Mesenchymal stem cell (in vitro differentiated cells and primary cell): ENCODE measurements around the gene PDE8A.

Source experiments
- DNase-seq: peaks from one replicate; pipeline ENCODE4 v3.0.0-alpha.2; 2013
- H2AFZ ChIP-seq: one replicate; pipeline ENCODE4 v1.6.1; 2013; ENCODE audit warnings: low read depth, mild to moderate bottlenecking, control low read depth, inconsistent platforms, low read length, moderate library complexity
- H2AK5ac ChIP-seq: 2 replicates; pipeline ENCODE4 v1.6.1; 2013; ENCODE audit warnings: low read length, moderate library complexity, mild to moderate bottlenecking, inconsistent platforms; ENCODE audit not compliant: severe bottlenecking
- H2BK120ac ChIP-seq: one replicate; pipeline ENCODE4 v1.6.1; 2013; ENCODE audit warnings: low read depth, mild to moderate bottlenecking, inconsistent platforms, low read length, moderate library complexity
- H2BK12ac ChIP-seq, 2 experiments: one replicate each; pipeline ENCODE4 v1.6.1; 2013; ENCODE audit warnings: inconsistent platforms in 2 of 2, low read length in 2 of 2, mild to moderate bottlenecking in 2 of 2, moderate library complexity in 2 of 2, control low read depth in 1 of 2
- H2BK15ac ChIP-seq: one replicate; pipeline ENCODE4 v1.6.1; 2013; ENCODE audit warnings: mild to moderate bottlenecking, low read depth, inconsistent platforms; ENCODE audit not compliant: poor library complexity, severe bottlenecking
- H2BK5ac ChIP-seq: 2 replicates; pipeline ENCODE4 v1.6.1; 2013; ENCODE audit warnings: low read depth, mild to moderate bottlenecking, low read length, control low read depth, inconsistent platforms; ENCODE audit not compliant: poor library complexity, severe bottlenecking
- H3K14ac ChIP-seq, 2 experiments: one replicate each; pipeline ENCODE4 v1.6.1; 2013; ENCODE audit warnings: inconsistent platforms in 2 of 2, low read length in 2 of 2, control low read depth in 1 of 2, mild to moderate bottlenecking in 1 of 2, moderate library complexity in 1 of 2
- H3K18ac ChIP-seq, 2 experiments: one replicate each; pipeline ENCODE4 v1.6.1; 2013; ENCODE audit warnings: inconsistent platforms in 2 of 2, low read length in 2 of 2, control low read depth in 1 of 2, low read depth in 1 of 2, mild to moderate bottlenecking in 1 of 2
- H3K23ac ChIP-seq, 2 experiments: one replicate each; pipeline ENCODE4 v1.6.1; 2013; ENCODE audit warnings: inconsistent platforms in 2 of 2, low read length in 2 of 2, mild to moderate bottlenecking in 2 of 2, moderate library complexity in 2 of 2, control low read depth in 1 of 2
- H3K27ac ChIP-seq: 2 replicates; pipeline ENCODE4 v1.5.1; 2013; ENCODE audit warnings: mild to moderate bottlenecking, moderate library complexity, low read length, control low read depth, inconsistent platforms; ENCODE audit not compliant: poor library complexity, severe bottlenecking
- H3K27me3 ChIP-seq, 2 experiments: 2 replicates each; pipeline versions ENCODE4 v1.6.1 to v1.7.0; 2013; ENCODE audit warnings: low read length in 2 of 2, mild to moderate bottlenecking in 2 of 2, moderate library complexity in 2 of 2, control low read depth in 1 of 2, inconsistent platforms in 1 of 2; ENCODE audit not compliant: control insufficient read depth in 1 of 2, insufficient read depth in 1 of 2
- H3K36me3 ChIP-seq, 2 experiments: 2 replicates each; pipeline versions ENCODE4 v1.6.1 to v1.7.0; 2013; ENCODE audit warnings: low read length in 2 of 2, control low read depth in 1 of 2, inconsistent platforms in 1 of 2, low read depth in 1 of 2, mild to moderate bottlenecking in 1 of 2; ENCODE audit not compliant: insufficient read depth in 2 of 2, control insufficient read depth in 1 of 2
- H3K4ac ChIP-seq, 2 experiments: one replicate each; pipeline ENCODE4 v1.6.1; 2013; ENCODE audit warnings: inconsistent platforms in 2 of 2, low read length in 2 of 2, mild to moderate bottlenecking in 2 of 2, moderate library complexity in 2 of 2, control low read depth in 1 of 2, low read depth in 1 of 2
- H3K4me1 ChIP-seq: 2 replicates; pipeline ENCODE4 v1.6.1; 2013; ENCODE audit warnings: low read depth, low read length, control low read depth; ENCODE audit not compliant: control insufficient read depth, insufficient read depth
- H3K4me2 ChIP-seq: 2 replicates; pipeline ENCODE4 v1.6.1; 2013; ENCODE audit warnings: low read length, mild to moderate bottlenecking, inconsistent platforms; ENCODE audit not compliant: poor library complexity, severe bottlenecking
- H3K4me3 ChIP-seq, 2 experiments: 2 replicates each; pipeline versions ENCODE4 v1.5.1 to v1.7.0; 2013; ENCODE audit warnings: low read length in 2 of 2, mild to moderate bottlenecking in 2 of 2, control low read depth in 1 of 2, low read depth in 1 of 2; ENCODE audit not compliant: insufficient read depth in 1 of 2
- H3K79me1 ChIP-seq: replicated peaks from 2 replicates; pipeline ENCODE4 v1.6.1; 2013; ENCODE audit warnings: mild to moderate bottlenecking, control low read depth, low read length, inconsistent platforms; ENCODE audit not compliant: poor library complexity, severe bottlenecking
- H3K9ac ChIP-seq: 2 replicates; pipeline ENCODE4 v1.7.0; 2013; ENCODE audit warnings: mild to moderate bottlenecking, low read length, moderate library complexity
- H3K9me3 ChIP-seq: 2 replicates; pipeline ENCODE4 v1.7.0; 2013; ENCODE audit warnings: mild to moderate bottlenecking, low read length; ENCODE audit not compliant: control insufficient read depth
- H4K8ac ChIP-seq: one replicate; pipeline ENCODE4 v1.6.1; 2013; ENCODE audit warnings: inconsistent platforms, mild to moderate bottlenecking, low read length, moderate library complexity
- H4K91ac ChIP-seq: one replicate; pipeline ENCODE4 v1.6.1; 2013; ENCODE audit warnings: mild to moderate bottlenecking, low read length, inconsistent platforms
- WGBS: methylation state at CpG from one replicate; pipeline ENCODE4 v1.1.7; 2013; ENCODE audit warnings: mixed read lengths; 5-methylcytosine and 5-hydroxymethylcytosine counted together

Gene PDE8A

DNA sequence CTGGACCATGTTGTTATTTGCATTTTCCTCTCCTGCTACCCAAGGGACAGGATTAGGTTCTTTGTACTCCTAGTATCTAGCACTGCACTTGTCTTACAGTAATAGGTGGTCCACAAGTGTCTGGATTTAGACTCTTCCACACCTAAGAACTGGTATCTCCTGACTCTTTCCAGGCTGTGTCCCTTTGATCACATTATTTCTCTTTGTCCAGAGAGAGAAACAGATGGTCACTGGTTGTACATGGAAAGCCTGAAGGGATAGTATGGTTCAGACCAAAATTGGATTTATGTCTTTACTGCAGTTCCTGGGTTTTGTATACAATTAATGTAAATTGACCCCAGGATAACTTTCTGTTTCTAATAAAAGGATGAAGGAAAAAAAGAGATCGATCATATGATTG lies 64.0 kb downstream of the PDE8A start:
- peaks cover 12% of the 10 kb centered on the region for H3K79me1 ChIP-seq
- peak overlapping the region in 1 of 2 experiments; percentile 70 for H3K18ac ChIP-seq
- H4K91ac ChIP-seq = peak overlapping the region; percentile 27
- no peak overlapping the region for H4K8ac ChIP-seq
- H3K23ac ChIP-seq = no peak overlapping the region
- H3K4ac ChIP-seq = no peak overlapping the region
- peak overlapping the region; percentile 85 for H2BK120ac ChIP-seq
- no peak overlapping the region for H3K4me3 ChIP-seq
- H2AFZ ChIP-seq = no peak overlapping the region
- H2AK5ac ChIP-seq = no peak overlapping the region
- no peaks in the 10 kb centered on the region for H3K4me1 ChIP-seq
- no peaks in the 10 kb centered on the region for H3K9me3 ChIP-seq
- no peak overlapping the region for H3K27ac ChIP-seq
- DNase-seq = peak; percentile 18
- no peaks in the 10 kb centered on the region for H3K27me3 ChIP-seq
- no peak overlapping the region for H3K9ac ChIP-seq
- no peak overlapping the region for H3K14ac ChIP-seq
- WGBS = 86% methylated on average over 1 of the region's 1 CpG
- no peaks in the 10 kb centered on the region for H3K36me3 ChIP-seq
- H2BK12ac ChIP-seq = peak overlapping the region; percentile 12 to 84
- H3K4me2 ChIP-seq = no peak overlapping the region
- no peak overlapping the region for H2BK5ac ChIP-seq
- no peak overlapping the region for H2BK15ac ChIP-seq

DNA sequence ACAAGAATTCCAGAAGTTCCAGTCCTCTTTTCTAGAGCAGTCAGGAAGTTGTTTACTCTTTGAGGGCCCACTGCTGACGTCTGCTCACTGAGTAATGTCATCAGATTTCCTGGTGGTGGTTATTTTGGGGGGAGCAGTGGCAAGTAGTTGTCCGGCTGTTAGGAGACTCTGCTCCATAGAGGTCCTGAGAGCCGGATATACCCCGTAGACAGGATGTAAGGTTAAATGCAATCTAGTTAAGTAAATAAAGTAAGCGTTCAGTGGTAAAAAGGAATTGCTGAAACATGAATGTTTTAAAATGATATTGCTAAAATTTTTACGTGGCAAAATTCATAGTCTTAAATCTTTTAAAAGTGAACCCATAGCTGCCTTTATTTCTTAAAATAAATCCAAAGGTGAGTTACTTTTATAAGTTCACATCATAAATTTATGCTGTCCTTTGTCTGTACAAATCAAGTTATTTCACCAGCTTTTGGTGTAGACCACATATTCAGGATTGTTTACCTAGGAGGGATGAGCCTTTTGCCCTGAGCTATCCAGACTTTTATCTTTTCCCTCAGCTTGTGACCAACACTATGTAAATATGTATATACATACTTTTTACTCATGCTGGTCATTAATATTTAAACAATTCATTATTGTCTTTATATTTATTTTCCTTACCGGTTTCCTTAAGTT lies 65.8 kb downstream of the PDE8A start:
- H3K9ac ChIP-seq = peak overlapping the region; percentile 66
- no peak overlapping the region for H2AK5ac ChIP-seq
- H3K27ac ChIP-seq = peak overlapping the region; percentile 79
- H3K4me2 ChIP-seq = peak overlapping the region; percentile 63
- no peaks in the 10 kb centered on the region for H3K36me3 ChIP-seq
- no peak overlapping the region for H3K23ac ChIP-seq
- H3K79me1 ChIP-seq = peaks cover 8% of the 10 kb centered on the region
- H4K8ac ChIP-seq = no peak overlapping the region
- H2BK5ac ChIP-seq = no peak overlapping the region
- H3K27me3 ChIP-seq = no peaks in the 10 kb centered on the region
- DNase-seq = peak; percentile 99
- no peaks in the 10 kb centered on the region for H3K4me1 ChIP-seq
- H2BK15ac ChIP-seq = no peak overlapping the region
- no peak overlapping the region for H2BK12ac ChIP-seq
- H3K9me3 ChIP-seq = no peaks in the 10 kb centered on the region
- H3K18ac ChIP-seq = no peak overlapping the region
- no peak overlapping the region for H2AFZ ChIP-seq
- H3K14ac ChIP-seq = no peak overlapping the region
- H2BK120ac ChIP-seq = no peak overlapping the region
- H3K4me3 ChIP-seq = no peak overlapping the region
- no peak overlapping the region for H4K91ac ChIP-seq
- H3K4ac ChIP-seq = no peak overlapping the region
- under 1% methylated on average over 5 of the region's 7 CpGs for WGBS

GRCh38 chr15:85048430-85048829 lies 66.8 kb downstream of the PDE8A start:
- H4K8ac ChIP-seq = no peak overlapping the region
- H4K91ac ChIP-seq = no peak overlapping the region
- no peaks in the 10 kb centered on the region for H3K27me3 ChIP-seq
- peak; percentile 89 for DNase-seq
- no peaks in the 10 kb centered on the region for H3K9me3 ChIP-seq
- H3K4ac ChIP-seq = peak overlapping the region in 1 of 2 experiments; percentile 49
- peak overlapping the region; percentile 55 for H3K9ac ChIP-seq
- peak overlapping the region in 1 of 2 experiments; percentile 23 for H2BK12ac ChIP-seq
- WGBS = 6% methylated on average over 4 of the region's 6 CpGs
- H2AFZ ChIP-seq = no peak overlapping the region
- no peak overlapping the region for H2AK5ac ChIP-seq
- no peak overlapping the region for H3K4me3 ChIP-seq
- H3K27ac ChIP-seq = peak overlapping the region; percentile 87
- H3K14ac ChIP-seq = no peak overlapping the region
- no peak overlapping the region for H2BK15ac ChIP-seq
- H3K4me2 ChIP-seq = peak overlapping the region; percentile 50
- H2BK5ac ChIP-seq = no peak overlapping the region
- peak overlapping the region; percentile 24 to 62 for H3K18ac ChIP-seq
- H3K4me1 ChIP-seq = no peaks in the 10 kb centered on the region
- peaks cover 2% of the 10 kb centered on the region for H3K79me1 ChIP-seq
- H3K36me3 ChIP-seq = no peaks in the 10 kb centered on the region
- H2BK120ac ChIP-seq = peak overlapping the region; percentile 34
- no peak overlapping the region for H3K23ac ChIP-seq

GRCh38 chr15:85049805-85050204 lies 68.1 kb downstream of the PDE8A start:
- Histone ChIP-seq H3K9ac (no peak overlapping the region), H2BK5ac (no peak overlapping the region), H3K4me1 (no peaks in the 10 kb centered on the region), H2BK15ac (no peak overlapping the region), H2BK12ac (no peak overlapping the region), H2AK5ac (no peak overlapping the region), H4K8ac (no peak overlapping the region), H3K27ac (no peak overlapping the region), H3K36me3 (no peaks in the 10 kb centered on the region), H3K9me3 (no peaks in the 10 kb centered on the region), H3K4ac (no peak overlapping the region), H2BK120ac (no peak overlapping the region), H4K91ac (no peak overlapping the region), H3K18ac (no peak overlapping the region), H3K4me2 (no peak overlapping the region), H3K23ac (no peak overlapping the region), H2AFZ (no peak overlapping the region), H3K27me3 (no peaks in the 10 kb centered on the region), H3K14ac (no peak overlapping the region), H3K79me1 (peaks cover 2% of the 10 kb centered on the region), H3K4me3 (no peak overlapping the region)
- no peak for DNase-seq
